ENCODE data around the gene TBX10. TPM values are rescaled to one million over a fixed set of nuclear protein-coding genes. Genes with fewer than 3 reads are reported as not detected.

The TBX10 gene
- total RNA-seq, 1 donor from 2014 or later: not detected

DNA sequence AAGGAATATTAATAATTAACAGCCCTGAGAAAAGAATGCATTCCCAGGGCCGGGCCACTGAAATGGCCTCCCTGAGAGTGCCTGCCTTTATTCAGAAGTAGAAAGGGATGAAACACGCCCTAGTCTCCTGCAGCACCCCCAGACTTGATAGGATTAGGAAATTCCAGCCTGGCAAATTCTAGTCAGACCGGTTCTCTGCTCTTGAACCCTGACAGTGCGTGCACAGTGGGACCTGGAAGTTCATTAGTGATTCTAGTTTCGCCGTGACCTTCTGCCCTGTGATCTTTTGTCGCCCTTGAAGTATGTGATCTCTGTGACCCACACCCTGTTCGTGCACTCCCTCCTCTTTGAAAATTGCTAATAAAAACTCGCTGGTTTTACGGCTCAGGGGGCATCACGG lies 58.1 kb downstream of the TBX10 start:
- H3K36me3 Mint-ChIP-seq (ENCODE audit: low read depth, unreplicated experiment): peaks cover 14% of the 10 kb centered on the region
- peaks cover 29% of the 10 kb centered on the region for H3K79me2 ChIP-seq (ENCODE audit: insufficient read depth, low read length)
- H3K27ac ChIP-seq (ENCODE audit: low read depth, low read length): no peak overlapping the region
- H3K27me3 ChIP-seq (ENCODE audit: insufficient read depth, low read length): peaks cover 18% of the 10 kb centered on the region
- H4K20me1 ChIP-seq (ENCODE audit: insufficient read depth, low read length): peaks cover 22% of the 10 kb centered on the region
- TF ChIP-seq EZH2 (IDR thresholded peaks at IDR 0.05; ENCODE audit: insufficient read depth, low read length): no peak
- no peak for TF ChIP-seq CTCF (IDR thresholded peaks at IDR 0.05; ENCODE audit: insufficient read depth, low read depth, low read length)
- no peak overlapping the region for H2AFZ ChIP-seq (ENCODE audit: low read depth, low read length)
- H3K4me1 ChIP-seq (ENCODE audit: insufficient read depth, low read length): peaks cover 21% of the 10 kb centered on the region
- no peak overlapping the region for H3K4me3 ChIP-seq (ENCODE audit: insufficient read depth, low read depth, low read length)
- no peak overlapping the region for H3K9ac ChIP-seq (ENCODE audit: low read length)
- H3K9me3 ChIP-seq (ENCODE audit: insufficient read depth, low read depth, low read length): no peaks in the 10 kb centered on the region
- no peak overlapping the region for H3K4me2 ChIP-seq (ENCODE audit: low read length)
- FAIRE-seq (no peak), DNase-seq (ENCODE audit: low read depth) (no peak)
- H3K27me3 Mint-ChIP-seq (ENCODE audit: low read depth, unreplicated experiment): peaks cover 8% of the 10 kb centered on the region
- H3K4me1 Mint-ChIP-seq (ENCODE audit: low read depth, unreplicated experiment): peaks cover 27% of the 10 kb centered on the region
- peak overlapping the region; percentile 60 for H3K27ac Mint-ChIP-seq (ENCODE audit: unreplicated experiment)
- H3K36me3 ChIP-seq (ENCODE audit: insufficient read depth, low read length): no peaks in the 10 kb centered on the region
- H3K4me3 Mint-ChIP-seq (ENCODE audit: unreplicated experiment): peak overlapping the region; percentile 55
- no peaks in the 10 kb centered on the region for H3K9me3 Mint-ChIP-seq (ENCODE audit: unreplicated experiment)

Other genes starting within 250 kb of the TBX10 start
- 9.2 and 9.4 TPM in 2 replicates for gene RAD9A, start 247.8 kb downstream of the TBX10 start, total RNA-seq
- gene PPP1CA, start 237.9 kb downstream of the TBX10 start, total RNA-seq: 157 and 159 TPM in 2 replicates
- 0.16 TPM in 1 of 2 replicates, not detected in the other for gene TBC1D10C, start 235.7 kb downstream of the TBX10 start, total RNA-seq
- gene CARNS1, start 224.1 kb downstream of the TBX10 start, total RNA-seq: 0.10 and 0.23 TPM in 2 replicates
- gene RPS6KB2, start 211.3 kb downstream of the TBX10 start, total RNA-seq: 52.9 and 57.0 TPM in 2 replicates
- gene PTPRCAP, start 202.1 kb downstream of the TBX10 start, total RNA-seq: 1.7 and 2.3 TPM in 2 replicates
- 102 and 124 TPM in 2 replicates for gene CORO1B, start 196.3 kb downstream of the TBX10 start, total RNA-seq
- gene GPR152, start 187.0 kb downstream of the TBX10 start, total RNA-seq: not detected in 2 replicates
- gene CABP4, start 184.4 kb downstream of the TBX10 start, total RNA-seq: not detected in 2 replicates
- 38.0 and 48.1 TPM in 2 replicates for gene TMEM134, start 170.5 kb downstream of the TBX10 start, total RNA-seq
- 42.1 and 43.6 TPM in 2 replicates for gene AIP, start 156.7 kb downstream of the TBX10 start, total RNA-seq
- 61.1 and 71.5 TPM in 2 replicates for gene PITPNM1, start 134.4 kb downstream of the TBX10 start, total RNA-seq
- gene CDK2AP2, start 131.6 kb downstream of the TBX10 start, total RNA-seq: 36.1 and 45.0 TPM in 2 replicates
- not detected in 2 replicates for gene CABP2, start 116.3 kb downstream of the TBX10 start, total RNA-seq
- 1,173 and 1,365 TPM in 2 replicates for gene GSTP1, start 56.0 kb downstream of the TBX10 start, total RNA-seq
- gene NDUFV1, start 32.8 kb downstream of the TBX10 start, total RNA-seq: 117 and 118 TPM in 2 replicates
- gene NUDT8, start 9.8 kb downstream of the TBX10 start, total RNA-seq: 3.0 and 4.5 TPM in 2 replicates
- gene ACY3, start 11.0 kb upstream of the TBX10 start, total RNA-seq: not detected in 2 replicates
- gene ALDH3B2, start 34.9 kb upstream of the TBX10 start, total RNA-seq: not detected in 2 replicates